ENCODE measurements around the gene TMEM135. TPM values are rescaled to one million over a fixed set of nuclear protein-coding genes. Genes with fewer than 3 reads are reported as not detected.
"Not testable (repeated sequence)": the region's sequence is repeated elsewhere in the genome, so short reads cannot be mapped to it uniquely, and the experiment has no call there.

The TMEM135 gene
- total RNA-seq, 1 experiment from 2014 or later = 26.3 TPM

DNA sequence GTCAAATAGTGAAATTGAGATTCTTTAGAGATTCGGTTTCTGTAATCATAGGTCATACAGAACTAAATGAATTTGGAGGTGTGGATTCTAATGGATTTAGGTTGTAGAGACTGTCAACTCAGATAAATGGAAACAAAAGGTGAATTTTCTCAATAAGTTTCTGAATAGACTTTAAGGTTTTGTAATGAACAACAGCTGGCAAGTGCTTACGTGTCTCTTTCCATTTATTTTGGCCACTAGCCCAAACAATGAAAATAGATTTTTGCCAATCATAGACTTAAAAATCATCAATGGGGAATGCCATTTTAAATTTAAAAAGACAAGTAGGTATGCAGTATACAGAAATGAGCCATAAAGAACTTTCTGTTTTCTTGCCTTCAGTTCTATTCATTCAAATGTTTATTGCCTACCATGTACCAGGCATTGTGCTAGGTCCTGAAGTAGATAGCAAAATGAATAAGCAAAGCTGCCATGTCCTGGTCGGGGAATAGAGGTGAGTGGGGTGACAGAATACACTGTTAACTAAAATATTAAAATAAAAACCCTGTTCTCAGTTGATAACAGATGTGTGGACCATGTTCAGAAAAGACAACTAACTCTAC, 16.9 kb upstream of the TMEM135 start:
- no peak for DNase-seq (ENCODE audit: low spot score)

DNA sequence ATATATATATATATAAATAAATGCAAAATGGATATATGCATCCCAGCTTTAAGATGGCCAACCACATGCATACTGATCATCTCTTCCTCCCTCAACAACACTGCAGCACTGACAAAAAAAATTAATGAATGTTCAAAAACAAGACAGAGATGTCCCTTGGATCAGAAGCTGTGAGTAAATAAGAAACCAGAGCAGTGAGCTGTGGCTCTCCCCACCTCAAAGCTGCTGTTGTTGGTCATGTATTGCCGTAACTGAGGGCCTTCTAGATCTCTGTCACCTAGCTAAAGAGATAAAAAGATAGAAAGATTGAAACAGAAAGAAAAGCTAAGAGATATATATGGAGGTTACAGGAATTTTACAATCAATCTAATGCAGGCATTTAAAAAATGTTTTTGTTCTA, 15.5 kb upstream of the TMEM135 start:
- DNase-seq (ENCODE audit: low spot score) = no peak

DNA sequence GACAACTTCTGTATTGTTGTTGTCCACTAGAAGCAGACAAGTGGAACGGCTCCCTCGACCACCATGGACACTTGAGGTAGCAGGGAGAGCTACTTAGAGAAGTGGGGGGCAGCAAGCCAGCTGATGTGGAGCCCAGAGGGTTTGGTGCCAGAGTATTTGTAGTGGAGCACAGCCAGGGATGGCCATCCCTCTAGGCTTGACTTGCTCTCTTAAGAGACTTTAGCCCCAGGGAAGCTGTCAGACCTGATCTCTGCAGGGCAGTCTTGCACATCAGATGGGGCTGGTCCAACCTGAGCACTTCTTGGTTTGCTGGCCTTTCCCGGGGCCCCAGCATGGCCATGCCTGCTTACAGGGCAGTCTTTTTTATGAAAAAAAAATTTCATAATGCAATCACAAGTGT, 15.0 kb upstream of the TMEM135 start:
- DNase-seq (ENCODE audit: low spot score) = no peak

DNA sequence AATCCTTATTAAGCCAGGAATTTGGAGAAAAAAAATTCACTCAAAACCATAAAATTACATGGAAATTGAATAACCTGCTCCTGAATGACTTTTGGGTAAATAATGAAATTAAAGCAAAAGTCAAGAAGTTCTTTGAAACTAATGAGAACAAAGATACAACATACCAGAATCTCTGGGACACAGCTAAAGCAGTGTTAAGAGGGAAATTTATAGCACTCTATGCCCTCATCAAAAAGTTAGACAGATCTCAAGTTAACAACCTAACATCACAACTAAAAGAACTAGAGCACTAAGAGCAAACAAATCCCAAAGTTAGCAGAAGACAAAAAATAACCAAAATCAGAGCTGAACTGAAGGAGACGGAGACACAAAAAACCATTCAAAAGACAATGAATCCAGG, 11.3 kb upstream of the TMEM135 start:
- DNase-seq (ENCODE audit: low spot score) = not testable (repeated sequence)

DNA sequence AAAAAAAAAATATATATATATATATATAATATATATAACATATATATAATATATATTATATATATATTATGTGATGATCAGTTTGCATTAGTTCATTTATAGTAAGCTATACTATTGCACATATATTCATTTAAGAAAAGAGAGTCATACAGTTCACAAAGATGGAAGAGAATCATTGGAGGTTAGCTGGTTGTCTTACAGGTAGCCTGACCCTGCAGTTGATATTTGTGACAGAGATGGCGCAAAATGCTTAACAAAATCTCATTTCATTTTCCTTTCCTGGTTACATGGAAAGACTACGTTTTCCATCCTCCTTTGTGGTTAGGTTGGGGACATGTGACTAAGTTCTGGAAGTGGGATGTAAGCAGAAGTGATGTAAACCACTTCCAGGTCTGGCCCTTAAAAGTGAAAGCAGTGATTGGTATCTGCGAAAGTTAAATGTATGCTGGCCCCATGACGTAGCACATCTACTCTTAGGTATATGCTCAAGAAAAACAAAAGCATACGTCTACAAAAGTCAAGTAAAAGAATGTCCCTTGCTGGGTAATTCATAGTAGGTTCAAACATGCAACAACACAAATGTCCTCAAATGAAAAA, 7.2 kb upstream of the TMEM135 start:
- peak; percentile 90 for DNase-seq (ENCODE audit: low spot score)

DNA sequence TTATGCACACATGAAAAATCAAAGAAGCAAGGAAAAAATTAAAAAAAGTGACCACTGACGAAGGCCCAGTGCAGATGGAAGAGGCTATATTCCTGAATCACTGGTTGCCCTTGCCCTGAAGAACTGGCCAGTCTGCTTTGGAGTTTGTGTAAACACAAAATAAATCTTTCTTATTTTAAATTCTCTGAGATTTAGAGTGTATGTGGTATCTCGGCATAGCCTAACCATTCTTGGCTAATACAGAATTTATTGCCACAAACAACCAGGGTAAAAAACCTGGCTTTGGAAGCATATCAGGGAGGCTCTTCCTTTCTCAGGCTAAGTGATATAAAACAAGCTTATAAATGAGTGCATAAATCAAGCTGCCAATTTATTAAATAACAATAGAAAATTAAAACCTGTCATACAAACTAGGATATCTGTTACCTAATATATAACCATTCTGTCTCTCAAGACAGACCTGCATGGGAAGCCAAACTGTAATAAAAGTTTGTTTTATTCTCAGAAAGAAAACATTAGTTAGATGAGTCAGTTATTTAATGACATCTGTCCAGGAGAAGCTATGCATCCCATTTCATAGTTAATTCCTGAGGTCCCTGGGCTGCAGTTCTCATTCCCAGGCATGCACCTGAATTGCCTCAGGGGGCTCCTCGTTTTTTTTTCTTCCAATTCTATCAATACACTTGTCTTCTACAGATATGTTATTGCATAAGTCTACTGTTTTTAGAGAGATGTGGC, 6.1 kb upstream of the TMEM135 start:
- no peak for DNase-seq (ENCODE audit: low spot score)

DNA sequence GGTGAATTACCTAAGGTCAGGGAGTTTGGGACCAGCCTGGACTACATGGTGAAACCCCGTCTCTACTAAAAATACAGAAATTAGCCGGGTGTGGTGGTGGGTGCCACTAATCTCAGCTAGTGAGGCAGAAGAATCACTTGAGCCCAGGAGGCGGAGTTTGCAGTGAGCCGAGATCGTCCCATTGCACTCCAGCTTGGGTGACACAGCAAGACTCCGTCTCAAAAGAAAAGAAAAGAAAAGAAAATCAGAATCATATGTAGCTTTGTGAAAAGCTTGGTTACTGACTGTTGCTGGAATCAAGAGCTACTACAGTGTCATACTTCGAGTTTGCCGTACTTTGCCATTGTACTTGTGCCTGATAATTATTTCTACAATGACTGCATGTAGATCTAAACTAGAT, 4.2 kb upstream of the TMEM135 start:
- DNase-seq (ENCODE audit: low spot score) = no peak

DNA sequence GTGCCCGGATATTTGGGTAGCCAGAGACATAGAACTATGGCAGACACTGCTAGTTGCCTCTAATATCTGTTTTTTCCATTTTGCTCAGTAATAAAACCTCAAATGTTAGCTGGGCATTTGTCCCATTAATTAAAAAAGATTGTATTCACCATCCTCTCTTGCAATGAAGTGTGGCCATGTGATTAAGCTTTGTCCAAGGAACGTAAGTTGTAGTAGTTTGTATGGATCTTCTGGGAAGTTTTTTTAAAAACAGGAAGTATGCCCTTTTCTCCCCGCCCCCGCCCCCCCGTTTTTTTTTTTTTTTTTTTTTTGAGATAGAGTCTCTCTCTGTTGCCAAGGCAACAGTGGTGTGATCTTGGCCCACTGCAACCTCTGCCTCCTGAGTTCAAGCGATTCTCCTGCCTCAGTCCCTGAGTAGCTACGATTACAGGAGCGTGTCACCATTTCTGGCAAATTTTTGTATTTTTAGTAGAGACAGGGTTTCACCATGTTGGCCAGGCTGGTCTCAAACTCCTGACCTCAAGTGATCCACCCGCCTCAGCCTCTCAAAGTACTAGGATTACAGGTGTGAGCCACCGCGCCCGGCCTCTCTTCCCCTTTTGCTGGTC, 1.7 kb upstream of the TMEM135 start:
- no peak for DNase-seq (ENCODE audit: low spot score)

DNA sequence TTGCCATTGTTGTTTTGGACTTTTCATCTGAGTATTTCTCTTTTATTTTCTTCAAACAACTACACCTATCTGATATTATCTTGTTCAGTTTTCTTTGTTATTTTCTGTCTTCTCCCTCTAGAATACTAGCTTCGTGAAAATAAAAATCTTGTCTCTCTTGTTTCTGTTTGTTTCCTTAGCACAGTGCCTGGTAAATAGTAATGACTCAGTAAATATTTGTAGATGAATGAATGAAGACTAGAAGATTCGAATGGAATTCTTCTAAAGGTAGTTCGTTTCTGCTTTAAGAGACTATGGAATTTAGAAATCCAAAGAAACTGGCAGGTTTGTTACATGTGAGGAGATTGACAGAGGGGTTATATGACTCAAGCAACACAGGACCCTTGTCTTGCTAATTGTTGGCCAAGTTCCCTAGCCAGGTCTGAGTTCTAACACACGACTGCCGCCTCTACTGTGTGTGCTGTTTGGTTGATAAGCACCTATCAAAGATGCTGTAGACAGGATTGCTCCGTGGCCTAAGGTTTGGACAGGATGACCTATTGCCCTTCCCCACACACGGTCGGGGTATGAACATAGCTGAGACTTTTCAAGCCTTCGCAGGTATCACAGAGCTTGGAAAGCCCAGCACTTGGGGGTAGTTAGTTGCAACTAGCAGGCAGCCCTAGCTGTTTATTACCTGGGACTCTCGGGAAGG, 831 bp upstream of the TMEM135 start:
- no peak for DNase-seq (ENCODE audit: low spot score)

DNA sequence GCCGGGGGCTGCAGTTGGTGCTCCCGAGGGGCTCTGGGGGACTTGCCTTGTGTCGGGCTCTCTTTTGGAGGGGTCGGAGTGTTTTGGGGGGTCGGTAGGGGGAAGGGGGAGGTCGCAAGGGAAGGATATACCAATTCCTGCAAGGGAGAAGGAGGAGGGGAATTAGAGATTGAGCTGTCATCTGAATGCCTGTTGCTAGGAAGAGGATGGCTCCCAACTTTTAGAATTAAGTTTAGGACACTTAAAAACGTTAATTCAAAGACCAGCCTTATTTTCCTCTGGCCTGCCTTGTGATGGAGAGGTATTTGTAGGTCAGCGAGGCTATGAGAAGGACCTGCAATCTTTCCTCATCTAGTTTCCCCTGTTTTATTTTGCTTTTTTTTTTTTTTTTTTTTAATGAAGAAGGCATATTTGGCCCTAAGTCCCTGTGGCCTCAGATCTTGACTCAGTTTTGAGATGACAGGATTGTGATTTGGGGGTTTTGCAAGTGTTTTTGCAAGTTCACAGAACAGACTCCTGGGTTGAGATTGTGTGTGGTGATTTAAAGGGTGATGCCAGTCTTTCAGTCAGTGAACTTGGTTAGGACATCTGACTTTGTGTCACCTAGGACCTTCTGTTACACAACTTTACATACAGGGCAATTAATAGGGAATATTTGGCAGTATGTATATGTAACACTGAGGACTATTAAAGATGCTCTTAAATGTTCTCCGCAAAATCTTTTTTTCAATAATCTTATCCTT, 672 bp downstream of the TMEM135 start:
- DNase-seq (ENCODE audit: low spot score) = no peak

DNA sequence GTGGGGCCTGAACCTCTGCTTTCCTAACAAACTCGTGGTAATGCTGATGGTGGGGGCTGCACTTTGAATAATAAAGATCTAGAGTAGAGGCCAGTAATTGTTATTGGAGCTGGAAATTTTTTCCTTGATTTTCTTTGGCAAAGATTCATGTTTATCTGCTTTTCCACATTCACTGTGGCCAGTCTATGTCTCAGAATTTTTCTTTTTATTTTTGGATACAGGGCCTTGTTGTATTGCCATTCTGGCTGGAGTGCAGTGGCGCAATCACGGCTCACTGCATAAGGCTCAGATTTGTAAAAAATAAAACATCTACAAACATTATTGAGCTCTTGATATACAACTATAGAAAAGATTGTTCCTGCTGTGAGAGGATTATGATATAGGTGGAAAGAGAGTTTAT, 1.6 kb downstream of the TMEM135 start:
- no peak for DNase-seq (ENCODE audit: low spot score)

DNA sequence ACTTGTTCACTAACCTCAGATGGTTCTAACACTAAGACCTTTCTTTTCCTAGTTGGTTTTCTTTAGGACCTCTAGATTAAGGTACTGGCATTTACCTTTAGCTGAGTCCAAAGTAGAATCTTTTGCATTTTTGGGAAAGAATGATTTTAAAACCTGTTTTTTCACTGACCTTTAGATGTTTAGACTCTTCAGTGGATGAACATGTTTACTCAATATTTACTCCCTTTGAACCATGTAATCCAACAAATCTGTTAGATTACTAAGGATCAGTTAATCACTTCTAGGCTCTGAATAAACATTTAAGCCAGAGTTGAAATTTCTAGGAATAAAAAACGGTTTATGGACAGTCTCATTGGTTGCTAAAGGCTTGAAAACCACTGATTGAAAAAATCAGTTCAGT, 6.2 kb downstream of the TMEM135 start:
- no peak for DNase-seq (ENCODE audit: low spot score)

DNA sequence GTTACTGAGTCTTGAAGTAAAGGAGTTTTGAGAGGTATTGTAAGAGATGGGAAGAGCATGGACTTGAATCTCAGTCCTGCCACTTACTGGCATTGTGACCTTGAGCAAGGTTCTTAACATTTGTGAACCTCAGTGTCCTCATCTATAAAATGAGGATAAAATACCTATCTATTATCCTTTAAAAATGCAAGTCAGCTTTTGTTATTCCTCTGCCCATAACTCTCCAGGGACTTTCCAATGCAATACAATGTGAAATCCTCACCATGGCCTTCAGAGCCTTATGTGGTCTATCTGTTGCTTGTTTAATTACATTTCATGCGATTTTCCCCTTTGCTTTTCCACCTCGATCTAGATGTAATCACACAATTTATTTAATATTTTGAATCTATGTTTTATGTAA, 9.1 kb downstream of the TMEM135 start:
- DNase-seq (ENCODE audit: low spot score) = no peak

DNA sequence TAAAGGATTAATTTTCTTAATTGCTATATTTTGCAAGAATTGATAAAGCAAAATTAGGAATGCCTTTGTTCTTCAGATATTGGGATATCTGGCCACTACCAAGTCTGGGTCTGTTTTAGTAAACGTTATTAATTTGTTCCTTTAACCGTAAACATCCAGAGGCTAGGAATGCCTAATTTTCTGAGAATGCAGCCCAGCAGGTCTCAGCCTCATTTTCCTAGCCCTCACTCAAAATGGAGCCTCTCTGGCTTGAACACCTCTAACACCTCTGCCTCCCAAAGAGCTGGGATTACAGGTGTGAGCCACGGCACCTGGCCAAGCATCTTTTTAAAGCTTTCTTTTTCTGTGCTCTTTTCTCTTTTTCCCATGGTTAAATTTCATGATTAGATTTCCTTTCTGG, 18.4 kb downstream of the TMEM135 start:
- DNase-seq (ENCODE audit: low spot score) = no peak

DNA sequence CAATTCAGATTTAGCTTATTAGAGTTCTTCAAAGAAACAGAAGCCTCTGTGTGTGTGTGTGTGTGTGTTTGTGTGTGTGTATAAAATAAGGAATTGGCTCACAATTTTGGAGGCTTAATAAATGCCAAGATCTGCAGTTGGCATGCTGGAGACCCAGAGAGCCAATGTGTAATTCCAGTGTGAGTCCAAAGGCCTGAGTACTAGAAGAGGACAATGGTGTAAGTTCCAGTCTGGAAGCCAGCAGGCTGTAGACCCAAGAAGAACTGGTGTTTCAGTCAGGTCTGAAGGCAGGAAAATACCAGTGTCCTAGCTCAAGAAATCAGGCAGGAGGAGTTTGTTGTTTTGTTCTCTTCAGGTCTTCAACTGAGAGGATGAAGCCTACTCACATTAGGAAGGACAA, 20.0 kb downstream of the TMEM135 start:
- no peak for DNase-seq (ENCODE audit: low spot score)

DNA sequence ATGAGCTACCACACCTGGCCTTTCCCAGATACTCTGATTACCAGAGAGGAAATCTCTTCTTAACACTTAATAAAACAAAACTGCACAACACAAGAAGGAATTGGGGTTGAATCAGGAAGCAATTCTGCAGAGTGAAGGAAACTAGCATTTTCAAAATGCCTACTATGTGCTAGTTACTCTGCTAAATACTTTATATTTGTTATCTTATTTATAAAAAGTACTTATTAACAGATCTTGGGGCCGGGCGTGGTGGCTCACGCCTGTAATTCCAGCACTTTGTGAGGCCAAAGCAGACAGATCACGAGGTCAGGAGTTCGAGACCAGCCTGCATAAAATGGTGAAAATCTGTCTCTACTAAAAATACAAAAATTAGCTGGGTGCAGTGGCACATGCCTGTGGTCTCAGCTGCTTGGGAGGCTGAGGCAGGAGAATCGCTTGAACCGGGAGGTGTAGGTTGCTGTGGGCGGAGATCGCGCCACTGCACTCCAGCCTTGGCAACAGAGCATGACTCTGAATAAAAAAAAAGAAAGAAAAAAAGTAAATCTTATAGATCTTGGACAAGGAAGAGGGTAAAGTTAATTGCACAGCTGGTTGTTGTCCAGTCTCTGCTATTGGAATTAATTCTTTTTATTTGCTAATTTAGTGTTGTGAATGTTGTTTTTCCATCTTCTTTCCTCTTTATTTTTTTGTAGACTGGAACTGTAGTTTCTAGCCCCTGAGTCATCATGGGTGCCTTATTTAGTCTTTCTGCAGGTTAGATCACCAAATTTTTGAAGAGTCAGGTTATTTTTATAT, 22.1 kb downstream of the TMEM135 start:
- DNase-seq (ENCODE audit: low spot score) = no peak

DNA sequence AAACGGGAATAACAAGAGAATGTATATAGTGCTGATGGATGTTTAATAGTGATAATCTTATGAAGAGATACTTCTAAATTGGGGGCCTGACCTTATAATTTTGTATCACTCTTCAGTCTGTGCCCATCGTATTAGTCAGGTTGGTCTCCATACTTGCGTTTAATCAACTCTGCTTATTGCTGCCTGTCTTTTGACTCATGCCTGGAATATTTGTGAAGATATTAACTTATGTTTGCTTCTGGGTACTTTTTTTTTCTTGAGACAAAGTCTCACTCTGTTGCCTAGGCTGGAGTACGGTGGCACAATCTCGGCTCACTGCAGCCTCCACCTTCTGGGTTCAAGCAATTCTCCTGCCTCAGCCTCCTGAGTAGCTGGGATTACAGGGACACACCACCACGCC, 24.0 kb downstream of the TMEM135 start:
- DNase-seq (ENCODE audit: low spot score) = no peak

DNA sequence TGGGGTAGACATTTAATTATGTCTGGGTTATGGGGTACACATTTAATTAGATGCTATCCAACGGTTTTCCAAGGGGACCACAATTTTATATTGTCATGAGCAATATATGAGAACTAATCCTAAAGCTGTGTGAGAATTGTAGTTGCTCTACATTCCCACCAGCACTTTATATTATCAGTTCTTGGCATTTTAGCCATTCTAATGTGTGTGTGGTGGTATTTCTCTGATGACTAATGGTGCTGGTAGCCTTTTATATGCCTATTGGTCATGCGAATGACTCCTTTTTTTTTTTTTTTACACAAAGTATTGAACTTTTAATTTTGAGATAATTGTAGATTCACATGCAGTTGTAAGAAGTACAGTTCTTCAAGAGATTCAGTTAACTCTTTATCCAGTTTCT, 26.2 kb downstream of the TMEM135 start:
- no peak for DNase-seq (ENCODE audit: low spot score)

DNA sequence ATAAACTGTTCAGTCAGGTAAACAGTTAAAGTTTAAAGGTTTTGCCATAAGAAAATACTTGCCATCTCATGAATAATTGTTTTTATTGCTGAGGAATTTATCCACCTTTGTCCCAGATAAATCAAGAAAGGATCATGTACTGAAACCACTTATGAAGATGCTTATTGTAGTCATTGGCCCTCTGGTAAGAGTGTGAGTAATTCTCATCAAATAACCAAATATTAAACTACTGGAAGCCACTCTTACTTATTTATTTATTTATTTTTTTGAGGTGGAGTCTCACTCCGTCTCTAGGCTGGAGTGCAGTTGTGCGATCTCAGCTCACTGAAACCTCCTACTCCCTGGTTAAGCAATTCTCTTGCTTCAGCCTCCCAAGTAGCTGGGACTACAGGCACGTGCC, 35.1 kb downstream of the TMEM135 start:
- DNase-seq (ENCODE audit: low spot score) = no peak

DNA sequence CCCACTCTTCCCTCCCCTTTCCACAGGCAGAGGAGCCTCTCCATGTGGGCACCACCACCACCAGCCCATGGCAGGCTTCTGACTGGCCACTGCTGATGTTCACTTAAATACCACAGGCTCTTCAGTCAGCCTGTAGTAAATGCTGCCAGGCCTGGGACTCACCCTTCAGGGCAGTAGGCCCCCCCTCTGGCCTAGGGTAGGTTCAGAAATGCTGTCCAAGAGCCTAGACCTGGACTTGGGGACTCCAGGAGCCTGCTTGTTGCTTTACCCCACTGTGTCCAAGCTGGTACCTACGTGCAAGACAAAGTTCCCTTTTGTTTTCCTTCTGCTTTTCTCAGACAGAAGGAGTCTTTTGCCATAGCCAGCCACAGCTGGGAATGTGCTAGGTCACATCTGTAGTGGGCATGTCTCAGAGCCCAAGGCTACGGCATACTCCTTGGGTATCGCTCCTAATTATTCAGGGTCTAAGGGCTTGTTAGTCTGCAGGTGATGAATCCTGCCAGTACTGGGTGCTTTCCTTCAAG, 38.6 kb downstream of the TMEM135 start:
- no peak for DNase-seq (ENCODE audit: low spot score)
